Fibroblast of the aortic adventitia (primary cell): ENCODE results near the gene ANKRD10. TPM values are rescaled to one million over a fixed set of nuclear protein-coding genes. Genes with fewer than 3 reads are reported as not detected.

Source experiments
- DNase-seq: peaks from one replicate; pipeline ENCODE4 v3.0.0-alpha.2; 2010; ENCODE audit warnings: low read depth
- H3K4me3 ChIP-seq: 2 replicates; pipeline ENCODE4 v1.5.1; 2011; ENCODE audit warnings: low read depth, mild to moderate bottlenecking, control low read depth, low read length, moderate library complexity
- total RNA-seq: library from RNA; depleted of rRNA; stranded (reverse); fragments of >200 nt; gene quantifications from 2 replicates; pipeline ENCODE4 v1.2.3, GENCODE V29; 2012; ENCODE audit warnings: low replicate concordance
- TF ChIP-seq, protein P1 (sequence below): IDR thresholded peaks from 2 replicates; pipeline ENCODE4 v1.5.1; 2011; ENCODE audit warnings: mild to moderate bottlenecking, low read length, control low read depth, inconsistent platforms; ENCODE audit not compliant: insufficient read depth

The ANKRD10 gene
- total RNA-seq, 1 donor = 76.5 TPM

GRCh38 chr13:110929104-110929777 lies 14.4 kb upstream of the ANKRD10 start:
- TF ChIP-seq, protein P1, sequence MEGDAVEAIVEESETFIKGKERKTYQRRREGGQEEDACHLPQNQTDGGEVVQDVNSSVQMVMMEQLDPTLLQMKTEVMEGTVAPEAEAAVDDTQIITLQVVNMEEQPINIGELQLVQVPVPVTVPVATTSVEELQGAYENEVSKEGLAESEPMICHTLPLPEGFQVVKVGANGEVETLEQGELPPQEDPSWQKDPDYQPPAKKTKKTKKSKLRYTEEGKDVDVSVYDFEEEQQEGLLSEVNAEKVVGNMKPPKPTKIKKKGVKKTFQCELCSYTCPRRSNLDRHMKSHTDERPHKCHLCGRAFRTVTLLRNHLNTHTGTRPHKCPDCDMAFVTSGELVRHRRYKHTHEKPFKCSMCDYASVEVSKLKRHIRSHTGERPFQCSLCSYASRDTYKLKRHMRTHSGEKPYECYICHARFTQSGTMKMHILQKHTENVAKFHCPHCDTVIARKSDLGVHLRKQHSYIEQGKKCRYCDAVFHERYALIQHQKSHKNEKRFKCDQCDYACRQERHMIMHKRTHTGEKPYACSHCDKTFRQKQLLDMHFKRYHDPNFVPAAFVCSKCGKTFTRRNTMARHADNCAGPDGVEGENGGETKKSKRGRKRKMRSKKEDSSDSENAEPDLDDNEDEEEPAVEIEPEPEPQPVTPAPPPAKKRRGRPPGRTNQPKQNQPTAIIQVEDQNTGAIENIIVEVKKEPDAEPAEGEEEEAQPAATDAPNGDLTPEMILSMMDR = no peak
- H3K4me3 ChIP-seq = no peak overlapping the region
- no peak for DNase-seq

- H3K4me3 ChIP-seq = no peak overlapping the region
- DNase-seq = no peak
- TF ChIP-seq, protein P1 = peak; percentile 6
Observed at GRCh38 chr13:110925023-110925612, 10.2 kb upstream of the ANKRD10 start.

- DNase-seq = no peak
- H3K4me3 ChIP-seq = no peak overlapping the region
- TF ChIP-seq, protein P1 = no peak
Observed at GRCh38 chr13:110924639-110924934, 9.7 kb upstream of the ANKRD10 start.

- no peak overlapping the region for H3K4me3 ChIP-seq
- no peak for DNase-seq
- TF ChIP-seq, protein P1 = no peak
Observed at GRCh38 chr13:110923777-110924638, 9.1 kb upstream of the ANKRD10 start.

- TF ChIP-seq, protein P1 = no peak
- H3K4me3 ChIP-seq = no peak overlapping the region
- DNase-seq = no peak
Observed at GRCh38 chr13:110923086-110923485, 8.2 kb upstream of the ANKRD10 start.

DNA sequence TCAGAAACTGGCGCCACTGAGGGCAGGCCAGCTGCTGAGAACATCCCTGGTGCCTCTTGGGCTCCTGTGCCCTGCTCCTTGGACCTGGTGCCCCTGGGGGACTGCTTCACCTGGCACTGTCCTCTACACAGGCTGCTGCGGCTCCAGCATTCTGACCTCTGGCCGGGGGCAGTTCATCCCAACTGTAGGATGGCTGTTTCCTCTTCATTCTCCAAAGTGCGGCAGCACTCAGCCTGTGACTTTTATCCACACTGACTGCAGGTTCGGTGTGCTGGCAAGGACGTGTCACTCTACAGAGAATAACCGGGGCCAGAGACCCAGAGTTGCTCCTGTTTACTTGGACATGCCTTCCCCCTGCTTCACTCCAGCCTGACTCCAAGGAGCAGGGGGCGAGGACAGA lies 7.6 kb upstream of the ANKRD10 start:
- TF ChIP-seq, protein P1 = no peak
- no peak overlapping the region for H3K4me3 ChIP-seq
- no peak for DNase-seq
